Cardiac septum (tissue), 1 donor: ENCODE measurements around the gene GFOD1. TPM values are rescaled to one million over a fixed set of nuclear protein-coding genes. Genes with fewer than 3 reads are reported as not detected.

Source experiments
- DNase-seq: peaks from one replicate; pipeline ENCODE4 v3.0.0-alpha.2; 2020; ENCODE audit warnings: low spot score
- intact Hi-C: fragments of 100-400 bp; cut with DNase I; formaldehyde crosslinking; loops from one replicate; pipeline ENCODE4 v1.14.0; 2022
- total RNA-seq: library from RNA; stranded (reverse); fragmentation: NEBNext Ultra II Directional; extraction: Animal tissue kit (Norgen Biotek cat#: 25700); gene quantifications from one replicate; pipeline ENCODE4 v1.2.1, GENCODE V29; 2021
- donor health status: DM: no; HTN: no; CAD: no.

GFOD1 gene
- total RNA-seq, 1 donor from 2014 or later: 54.0 TPM

GRCh38 chr6:13490402-13490801, 3.0 kb upstream of the GFOD1 start:
- intact Hi-C loops: no loop called here
- no peak for DNase-seq

GRCh38 chr6:13488896-13489237, 1.5 kb upstream of the GFOD1 start:
- no peak for DNase-seq
- intact Hi-C loops: loop anchor here (5.0 kb wide), 4 partner anchors 38 to 152 kb away; no protein-coding TSS in a partner anchor

GRCh38 chr6:13488015-13488895, 855 bp upstream of the GFOD1 start:
- intact Hi-C loops: loop anchor here (5.0 kb wide), 4 partner anchors 39 to 151 kb away; no protein-coding TSS in a partner anchor
- DNase-seq: no peak

- intact Hi-C loops: loop anchor here (2.0 to 5.0 kb wide), 5 partner anchors 41 to 149 kb away; partner anchors contain the start of gene SIRT5
- DNase-seq: peak; percentile 79
Measured at GRCh38 chr6:13486679-13487121, 700 bp downstream of the GFOD1 start.

GRCh38 chr6:13485923-13486562, 1.4 kb downstream of the GFOD1 start:
- intact Hi-C loops: loop anchor here (2.0 to 5.0 kb wide), 5 partner anchors 41 to 149 kb away; partner anchors contain the start of gene SIRT5
- DNase-seq: no peak

GRCh38 chr6:13485303-13485702, 2.1 kb downstream of the GFOD1 start:
- no peak for DNase-seq
- intact Hi-C loops: loop anchor here (5.0 kb wide), 4 partner anchors 42 to 148 kb away; no protein-coding TSS in a partner anchor

GRCh38 chr6:13484827-13485226, 2.6 kb downstream of the GFOD1 start:
- intact Hi-C loops: loop anchor here (5.0 kb wide), 4 partner anchors 42 to 148 kb away; no protein-coding TSS in a partner anchor

GRCh38 chr6:13484138-13484708, 3.2 kb downstream of the GFOD1 start:
- intact Hi-C loops: no loop called here
- no peak for DNase-seq

More at GRCh38 chr6:13484827-13485226, 2.6 kb downstream of the GFOD1 start:
- no peak for DNase-seq

- no peak for DNase-seq
- intact Hi-C loops: no loop called here
Measured at GRCh38 chr6:13480631-13481501, 6.5 kb downstream of the GFOD1 start.

GRCh38 chr6:13479971-13480434, 7.4 kb downstream of the GFOD1 start:
- intact Hi-C loops: no loop called here
- no peak for DNase-seq

GRCh38 chr6:13479206-13479800, 8.1 kb downstream of the GFOD1 start:
- intact Hi-C loops: no loop called here
- no peak for DNase-seq

GRCh38 chr6:13478525-13478966, 8.9 kb downstream of the GFOD1 start:
- intact Hi-C loops: no loop called here
- DNase-seq: no peak

- no peak for DNase-seq
Measured at GRCh38 chr6:13474787-13475186, 12.6 kb downstream of the GFOD1 start.

GRCh38 chr6:13474360-13474759, 13.0 kb downstream of the GFOD1 start:
- DNase-seq: no peak
- intact Hi-C loops: no loop called here

More at GRCh38 chr6:13474787-13475186, 12.6 kb downstream of the GFOD1 start:
- intact Hi-C loops: no loop called here

- DNase-seq: no peak
- intact Hi-C loops: no loop called here
Measured at GRCh38 chr6:13473768-13474165, 13.6 kb downstream of the GFOD1 start.

- no peak for DNase-seq
- intact Hi-C loops: no loop called here
Measured at GRCh38 chr6:13472976-13473767, 14.2 kb downstream of the GFOD1 start.

- intact Hi-C loops: no loop called here
Measured at GRCh38 chr6:13472099-13472498, 15.3 kb downstream of the GFOD1 start.

GRCh38 chr6:13471184-13471583, 16.2 kb downstream of the GFOD1 start:
- DNase-seq: no peak
- intact Hi-C loops: no loop called here

More at GRCh38 chr6:13472099-13472498, 15.3 kb downstream of the GFOD1 start:
- no peak for DNase-seq
